Measurements from ENCODE around the gene ADGRB3.

ADGRB3 gene

DNA sequence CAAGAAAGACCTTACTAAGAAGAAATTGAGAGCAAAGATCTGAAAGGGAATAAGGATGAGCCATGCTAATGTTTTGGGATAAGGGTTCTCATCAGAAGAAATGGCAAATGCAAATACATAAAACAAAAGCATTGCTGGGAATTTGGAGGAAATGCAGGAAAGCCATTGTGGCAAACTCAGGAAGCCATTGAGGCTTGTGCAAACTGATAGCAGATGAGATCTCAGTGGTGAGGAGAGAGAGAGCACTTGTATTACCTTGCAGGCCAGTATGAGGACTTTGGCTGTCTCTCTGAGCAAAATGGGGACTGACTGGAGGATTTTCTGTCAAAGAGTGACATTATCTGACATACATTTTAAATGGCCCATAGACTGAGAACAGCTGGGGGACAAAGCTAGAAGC lies 103.0 kb downstream of the ADGRB3 start:
- no peaks in the 10 kb centered on the region for H3K27me3 ChIP-seq (ENCODE audit: insufficient read depth, low read length)
- no peak overlapping the region for H2AFZ ChIP-seq (ENCODE audit: low read length)
- no peak overlapping the region for H3K4me3 ChIP-seq (ENCODE audit: low read depth, low read length, poor library complexity, severe bottlenecking)
- no peaks in the 10 kb centered on the region for H3K9me3 ChIP-seq (ENCODE audit: low read length)
- no peaks in the 10 kb centered on the region for H3F3A ChIP-seq (ENCODE audit: insufficient read depth, low read length)
- TF ChIP-seq, protein P1, sequence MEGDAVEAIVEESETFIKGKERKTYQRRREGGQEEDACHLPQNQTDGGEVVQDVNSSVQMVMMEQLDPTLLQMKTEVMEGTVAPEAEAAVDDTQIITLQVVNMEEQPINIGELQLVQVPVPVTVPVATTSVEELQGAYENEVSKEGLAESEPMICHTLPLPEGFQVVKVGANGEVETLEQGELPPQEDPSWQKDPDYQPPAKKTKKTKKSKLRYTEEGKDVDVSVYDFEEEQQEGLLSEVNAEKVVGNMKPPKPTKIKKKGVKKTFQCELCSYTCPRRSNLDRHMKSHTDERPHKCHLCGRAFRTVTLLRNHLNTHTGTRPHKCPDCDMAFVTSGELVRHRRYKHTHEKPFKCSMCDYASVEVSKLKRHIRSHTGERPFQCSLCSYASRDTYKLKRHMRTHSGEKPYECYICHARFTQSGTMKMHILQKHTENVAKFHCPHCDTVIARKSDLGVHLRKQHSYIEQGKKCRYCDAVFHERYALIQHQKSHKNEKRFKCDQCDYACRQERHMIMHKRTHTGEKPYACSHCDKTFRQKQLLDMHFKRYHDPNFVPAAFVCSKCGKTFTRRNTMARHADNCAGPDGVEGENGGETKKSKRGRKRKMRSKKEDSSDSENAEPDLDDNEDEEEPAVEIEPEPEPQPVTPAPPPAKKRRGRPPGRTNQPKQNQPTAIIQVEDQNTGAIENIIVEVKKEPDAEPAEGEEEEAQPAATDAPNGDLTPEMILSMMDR (IDR thresholded peaks at IDR 0.05; ENCODE audit: low read length), result no peak
- no peak for TF ChIP-seq EZH2 (IDR thresholded peaks at IDR 0.05; ENCODE audit: borderline replicate concordance, low read length)
- H3K9ac ChIP-seq (ENCODE audit: low read length), result no peak overlapping the region
- H3K9me2 ChIP-seq (ENCODE audit: low read depth, low read length), result no peaks in the 10 kb centered on the region
- H3K4me2 ChIP-seq (ENCODE audit: low read length), result no peak overlapping the region
- H3K79me2 ChIP-seq (ENCODE audit: insufficient read depth, low read length), result no peaks in the 10 kb centered on the region
- no peaks in the 10 kb centered on the region for H3K36me3 ChIP-seq (ENCODE audit: insufficient read depth, low read length)
- no peaks in the 10 kb centered on the region for H3K4me1 ChIP-seq (ENCODE audit: insufficient read depth, low read length, severe bottlenecking)
- no peak overlapping the region for H3K27ac ChIP-seq (ENCODE audit: low read depth, low read length, poor library complexity, severe bottlenecking)
- H4K20me1 ChIP-seq (ENCODE audit: insufficient read depth, low read length), result no peaks in the 10 kb centered on the region

DNA sequence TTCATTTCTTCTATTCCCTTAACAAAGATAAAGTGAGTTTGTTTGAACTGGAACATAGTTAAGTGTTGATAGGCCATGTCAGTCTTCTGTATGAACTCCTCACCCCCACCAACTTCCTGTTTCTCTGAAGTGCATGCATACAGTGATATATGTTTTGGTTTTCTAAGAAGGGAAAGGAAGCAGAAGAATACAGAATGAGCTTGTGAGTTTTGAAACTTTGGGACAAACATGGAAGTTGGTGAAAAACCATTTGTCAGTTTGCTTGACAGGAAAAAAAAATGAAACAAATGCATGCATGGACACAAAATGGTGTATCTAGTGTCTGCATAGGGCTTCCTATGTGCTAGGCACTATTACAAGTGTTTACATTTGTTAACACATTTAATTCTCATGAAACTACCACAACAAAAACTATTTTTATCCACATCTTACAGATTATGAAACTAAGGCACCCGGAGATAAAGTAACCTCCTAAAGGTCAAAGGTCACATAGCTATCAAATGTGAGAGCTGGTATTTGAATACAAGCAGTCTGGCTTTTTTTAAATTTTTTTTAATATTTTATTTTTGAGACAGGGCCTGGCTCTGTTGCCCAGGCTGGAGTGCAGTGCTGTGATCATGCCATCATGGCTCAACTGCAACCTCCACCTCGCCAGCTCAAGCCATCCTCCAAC lies 105.9 kb downstream of the ADGRB3 start:
- no peak overlapping the region for H3K9ac ChIP-seq (ENCODE audit: low read length)
- no peaks in the 10 kb centered on the region for H4K20me1 ChIP-seq (ENCODE audit: insufficient read depth, low read length)
- H3K9me2 ChIP-seq (ENCODE audit: low read depth, low read length), result no peaks in the 10 kb centered on the region
- no peaks in the 10 kb centered on the region for H3K9me3 ChIP-seq (ENCODE audit: low read length)
- H3K4me3 ChIP-seq (ENCODE audit: low read depth, low read length, poor library complexity, severe bottlenecking), result no peak overlapping the region
- TF ChIP-seq, protein P1 (IDR thresholded peaks at IDR 0.05; ENCODE audit: low read length), result no peak
- no peak for TF ChIP-seq EZH2 (IDR thresholded peaks at IDR 0.05; ENCODE audit: borderline replicate concordance, low read length)
- H3K27me3 ChIP-seq (ENCODE audit: insufficient read depth, low read length), result no peaks in the 10 kb centered on the region
- H3K4me1 ChIP-seq (ENCODE audit: insufficient read depth, low read length, severe bottlenecking), result no peaks in the 10 kb centered on the region
- H3K79me2 ChIP-seq (ENCODE audit: insufficient read depth, low read length), result no peaks in the 10 kb centered on the region
- no peak overlapping the region for H2AFZ ChIP-seq (ENCODE audit: low read length)
- no peak overlapping the region for H3K4me2 ChIP-seq (ENCODE audit: low read length)
- H3K36me3 ChIP-seq (ENCODE audit: insufficient read depth, low read length), result no peaks in the 10 kb centered on the region
- H3K27ac ChIP-seq (ENCODE audit: low read depth, low read length, poor library complexity, severe bottlenecking), result no peak overlapping the region
- H3F3A ChIP-seq (ENCODE audit: insufficient read depth, low read length), result no peaks in the 10 kb centered on the region

DNA sequence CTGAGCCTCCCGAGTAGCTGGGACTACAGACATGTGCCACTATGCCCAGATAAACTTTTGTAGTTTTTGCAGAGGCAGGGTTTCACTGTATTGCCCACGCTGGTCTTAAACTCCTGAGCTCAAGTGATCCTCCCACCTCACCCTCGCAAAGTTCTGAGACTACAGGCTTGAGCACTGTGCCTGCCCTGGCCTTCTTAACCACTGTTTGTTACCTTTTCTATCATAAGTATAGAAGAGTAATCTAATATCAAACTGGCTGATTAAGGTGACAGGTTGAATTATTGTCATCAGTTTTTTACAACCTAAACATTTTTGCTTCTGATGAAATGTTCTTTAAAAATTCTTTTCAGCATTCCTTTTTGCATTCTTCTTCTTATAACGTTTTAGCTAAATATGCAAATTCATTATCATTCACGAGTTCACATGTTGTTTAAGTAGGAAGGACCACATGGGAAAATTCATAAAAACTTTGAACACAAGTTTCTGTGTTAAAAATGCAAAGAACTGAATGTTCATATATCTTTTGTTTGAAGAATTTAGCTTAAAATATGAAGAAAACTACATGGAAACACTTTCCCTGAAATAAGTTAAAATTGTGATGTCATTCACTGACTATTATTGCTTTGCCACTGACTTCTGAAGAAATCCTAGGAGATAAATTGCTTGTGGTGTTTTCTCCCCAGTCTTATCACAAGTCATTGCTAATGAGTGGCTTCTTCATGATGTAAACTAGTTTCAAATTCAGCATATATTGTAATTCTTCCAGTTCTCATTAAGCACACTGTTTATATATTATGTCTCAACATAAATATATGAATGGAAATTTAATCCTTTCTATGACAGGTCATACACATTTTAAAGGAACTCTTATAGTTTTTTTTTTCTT lies 106.7 kb downstream of the ADGRB3 start:
- H3K27ac ChIP-seq (ENCODE audit: low read depth, low read length, poor library complexity, severe bottlenecking), result no peak overlapping the region
- no peaks in the 10 kb centered on the region for H3K4me1 ChIP-seq (ENCODE audit: insufficient read depth, low read length, severe bottlenecking)
- no peak overlapping the region for H3K9ac ChIP-seq (ENCODE audit: low read length)
- H4K20me1 ChIP-seq (ENCODE audit: insufficient read depth, low read length), result no peaks in the 10 kb centered on the region
- H3K9me3 ChIP-seq (ENCODE audit: low read length), result no peaks in the 10 kb centered on the region
- H3K79me2 ChIP-seq (ENCODE audit: insufficient read depth, low read length), result no peaks in the 10 kb centered on the region
- no peak overlapping the region for H3K4me2 ChIP-seq (ENCODE audit: low read length)
- no peak overlapping the region for H3K4me3 ChIP-seq (ENCODE audit: low read depth, low read length, poor library complexity, severe bottlenecking)
- H2AFZ ChIP-seq (ENCODE audit: low read length), result no peak overlapping the region
- H3K27me3 ChIP-seq (ENCODE audit: insufficient read depth, low read length), result no peaks in the 10 kb centered on the region
- H3K36me3 ChIP-seq (ENCODE audit: insufficient read depth, low read length), result no peaks in the 10 kb centered on the region
- H3K9me2 ChIP-seq (ENCODE audit: low read depth, low read length), result no peaks in the 10 kb centered on the region
- TF ChIP-seq, protein P1 (IDR thresholded peaks at IDR 0.05; ENCODE audit: low read length), result no peak
- TF ChIP-seq EZH2 (IDR thresholded peaks at IDR 0.05; ENCODE audit: borderline replicate concordance, low read length), result no peak
- H3F3A ChIP-seq (ENCODE audit: insufficient read depth, low read length), result no peaks in the 10 kb centered on the region
